Fibroblast of villous mesenchyme (primary cell): ENCODE measurements around the gene SRRM2. TPM values are rescaled to one million over a fixed set of nuclear protein-coding genes. Genes with fewer than 3 reads are reported as not detected.

Experiments used
- DNase-seq: peaks from one replicate; pipeline ENCODE4 v3.0.0-alpha.2; 2010; ENCODE audit warnings: low read depth
- H3K4me3 ChIP-seq: 2 replicates; pipeline ENCODE4 v1.5.1; 2011; ENCODE audit warnings: low read depth, mild to moderate bottlenecking, low read length
- total RNA-seq: library from RNA; depleted of rRNA; stranded (reverse); fragments of >200 nt; gene quantifications from 2 replicates; pipeline ENCODE4 v1.2.3, GENCODE V29; 2012
- TF ChIP-seq, protein P1 (sequence below): IDR thresholded peaks from 2 replicates; pipeline ENCODE4 v1.5.1; 2012; ENCODE audit warnings: low read depth, mild to moderate bottlenecking, low read length; ENCODE audit not compliant: insufficient read depth

The SRRM2 gene
- total RNA-seq, 1 donor = 62.2 TPM

- no peak for DNase-seq
- TF ChIP-seq, protein P1, sequence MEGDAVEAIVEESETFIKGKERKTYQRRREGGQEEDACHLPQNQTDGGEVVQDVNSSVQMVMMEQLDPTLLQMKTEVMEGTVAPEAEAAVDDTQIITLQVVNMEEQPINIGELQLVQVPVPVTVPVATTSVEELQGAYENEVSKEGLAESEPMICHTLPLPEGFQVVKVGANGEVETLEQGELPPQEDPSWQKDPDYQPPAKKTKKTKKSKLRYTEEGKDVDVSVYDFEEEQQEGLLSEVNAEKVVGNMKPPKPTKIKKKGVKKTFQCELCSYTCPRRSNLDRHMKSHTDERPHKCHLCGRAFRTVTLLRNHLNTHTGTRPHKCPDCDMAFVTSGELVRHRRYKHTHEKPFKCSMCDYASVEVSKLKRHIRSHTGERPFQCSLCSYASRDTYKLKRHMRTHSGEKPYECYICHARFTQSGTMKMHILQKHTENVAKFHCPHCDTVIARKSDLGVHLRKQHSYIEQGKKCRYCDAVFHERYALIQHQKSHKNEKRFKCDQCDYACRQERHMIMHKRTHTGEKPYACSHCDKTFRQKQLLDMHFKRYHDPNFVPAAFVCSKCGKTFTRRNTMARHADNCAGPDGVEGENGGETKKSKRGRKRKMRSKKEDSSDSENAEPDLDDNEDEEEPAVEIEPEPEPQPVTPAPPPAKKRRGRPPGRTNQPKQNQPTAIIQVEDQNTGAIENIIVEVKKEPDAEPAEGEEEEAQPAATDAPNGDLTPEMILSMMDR = no peak
- peak overlapping the region; percentile 74 for H3K4me3 ChIP-seq
Measured at GRCh38 chr16:2753733-2754020, 1.2 kb downstream of the SRRM2 start.

- peak overlapping the region; percentile 74 for H3K4me3 ChIP-seq
- TF ChIP-seq, protein P1 = no peak
- no peak for DNase-seq
Measured at GRCh38 chr16:2755158-2755557, 2.7 kb downstream of the SRRM2 start.

GRCh38 chr16:2756288-2757015, 4.0 kb downstream of the SRRM2 start:
- no peak overlapping the region for H3K4me3 ChIP-seq
- DNase-seq = no peak
- TF ChIP-seq, protein P1 = no peak

DNA sequence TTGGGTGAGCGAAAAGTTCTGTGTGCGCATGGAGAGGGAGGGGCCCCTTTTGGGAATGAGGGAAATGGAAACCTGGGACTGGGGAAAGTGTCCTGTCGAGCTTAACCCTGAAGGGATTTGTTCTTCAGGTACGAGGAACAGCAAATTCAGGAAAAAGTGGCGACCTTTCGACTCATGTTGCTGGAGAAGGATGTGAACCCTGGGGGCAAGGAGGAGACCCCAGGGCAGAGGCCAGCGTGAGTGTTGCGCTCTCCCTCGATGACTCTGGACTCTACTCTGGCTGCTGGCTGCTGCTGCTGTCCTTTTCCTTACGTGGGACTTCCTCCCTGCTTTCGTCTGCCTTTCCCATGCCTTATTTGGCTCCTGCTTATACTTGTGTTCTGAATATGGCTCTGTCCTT, 4.9 kb downstream of the SRRM2 start:
- H3K4me3 ChIP-seq = no peak overlapping the region
- TF ChIP-seq, protein P1 = no peak
- no peak for DNase-seq

DNA sequence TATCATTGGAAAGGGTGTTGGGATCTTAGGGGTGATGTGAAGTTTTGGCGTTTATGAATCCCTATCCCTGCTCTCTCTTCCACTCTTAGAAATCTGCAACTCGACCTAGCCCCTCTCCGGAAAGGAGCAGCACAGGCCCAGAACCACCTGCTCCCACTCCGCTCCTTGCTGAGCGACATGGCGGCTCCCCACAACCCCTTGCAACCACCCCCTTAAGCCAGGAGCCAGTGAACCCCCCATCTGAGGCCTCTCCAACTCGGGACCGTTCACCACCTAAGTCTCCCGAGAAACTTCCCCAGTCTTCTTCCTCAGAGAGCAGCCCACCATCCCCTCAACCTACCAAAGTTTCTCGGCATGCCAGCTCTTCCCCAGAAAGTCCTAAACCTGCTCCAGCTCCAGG, 9.0 kb downstream of the SRRM2 start:
- no peak for DNase-seq
- TF ChIP-seq, protein P1 = no peak
- H3K4me3 ChIP-seq = no peak overlapping the region

DNA sequence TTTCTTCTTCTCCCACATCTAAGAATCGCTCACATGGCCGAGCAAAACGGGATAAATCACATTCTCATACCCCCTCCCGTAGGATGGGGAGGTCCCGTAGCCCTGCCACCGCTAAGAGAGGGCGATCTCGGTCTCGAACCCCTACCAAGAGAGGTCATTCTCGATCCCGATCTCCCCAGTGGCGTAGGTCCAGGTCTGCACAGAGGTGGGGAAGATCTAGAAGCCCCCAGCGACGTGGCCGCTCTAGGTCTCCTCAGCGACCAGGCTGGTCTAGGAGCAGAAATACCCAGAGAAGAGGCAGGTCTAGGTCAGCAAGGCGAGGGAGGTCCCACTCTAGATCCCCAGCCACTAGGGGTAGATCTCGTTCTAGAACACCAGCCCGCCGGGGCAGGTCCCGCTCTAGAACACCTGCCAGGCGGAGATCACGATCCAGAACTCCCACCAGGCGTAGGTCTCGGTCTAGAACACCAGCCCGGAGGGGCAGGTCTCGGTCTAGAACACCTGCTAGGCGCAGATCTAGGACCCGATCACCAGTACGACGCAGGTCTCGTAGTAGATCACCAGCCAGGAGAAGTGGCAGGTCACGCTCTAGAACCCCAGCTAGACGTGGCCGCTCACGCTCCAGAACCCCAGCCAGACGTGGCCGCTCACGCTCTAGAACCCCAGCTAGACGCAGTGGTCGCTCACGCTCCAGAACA, 9.6 kb downstream of the SRRM2 start:
- TF ChIP-seq, protein P1 = no peak
- DNase-seq = no peak
- no peak overlapping the region for H3K4me3 ChIP-seq
